Stomach smooth muscle (tissue), 2 donors: ENCODE measurements around the gene SMURF2.

ENCODE experiments used
- H3K27ac ChIP-seq: one replicate; pipeline ENCODE4 v1.7.0; 2013; ENCODE audit warnings: mild to moderate bottlenecking, low read length, inconsistent platforms
- H3K27me3 ChIP-seq, 2 donors: one replicate each; pipeline ENCODE4 v1.7.0; 2013; ENCODE audit warnings: low read length in 2 of 2; ENCODE audit not compliant: insufficient read depth in 2 of 2, control insufficient read depth in 1 of 2
- H3K36me3 ChIP-seq, 2 donors: one replicate each; pipeline ENCODE4 v1.7.0; 2013; ENCODE audit warnings: low read length in 2 of 2; ENCODE audit not compliant: control insufficient read depth in 2 of 2, insufficient read depth in 2 of 2
- H3K4me1 ChIP-seq: one replicate; pipeline ENCODE4 v1.7.0; 2013; ENCODE audit warnings: low read length; ENCODE audit not compliant: control insufficient read depth, insufficient read depth
- H3K4me3 ChIP-seq, 2 donors: one replicate each; pipeline ENCODE4 v1.7.0; 2013; ENCODE audit warnings: low read length in 2 of 2
- H3K9ac ChIP-seq, 2 donors: one replicate each; pipeline ENCODE4 v1.7.0; 2013; ENCODE audit warnings: low read length in 2 of 2, mild to moderate bottlenecking in 1 of 2
- H3K9me3 ChIP-seq, 2 donors: one replicate each; pipeline ENCODE4 v1.7.0; 2013; ENCODE audit warnings: low read length in 2 of 2; ENCODE audit not compliant: control insufficient read depth in 2 of 2
- donor health status: healthy.
- donor health status: Pancreatic carcinoma.

The SMURF2 gene

GRCh38 chr17:64571746-64572145 is 90.4 kb downstream of the SMURF2 start:
- Histone ChIP-seq H3K36me3 (peaks cover 9 to 16% of the 10 kb centered on the region in 2 donors), H3K27ac (peak overlapping the region; percentile 31), H3K4me3 (no peak overlapping the region), H3K4me1 (peaks cover 5% of the 10 kb centered on the region), H3K9me3 (no peaks in the 10 kb centered on the region), H3K27me3 (no peaks in the 10 kb centered on the region), H3K9ac (no peak overlapping the region)

DNA sequence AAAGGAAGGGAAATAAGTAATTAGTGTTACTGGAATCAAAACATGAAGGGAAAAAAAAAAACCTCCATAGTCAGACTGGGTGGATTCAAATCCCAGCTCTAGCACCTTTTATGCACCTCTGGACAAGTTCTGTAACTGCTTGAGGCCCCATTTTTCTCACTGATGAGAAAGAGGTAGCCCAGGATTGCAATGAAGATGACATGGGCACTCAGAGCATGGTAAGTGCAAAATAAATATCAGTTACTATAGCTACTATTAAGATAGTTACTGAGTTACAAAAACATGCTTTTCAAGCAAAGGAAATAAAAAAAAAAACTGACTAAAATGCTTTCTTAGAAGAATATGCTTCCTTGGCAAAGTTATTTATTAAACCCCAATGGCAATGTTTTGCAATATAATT is 96.5 kb downstream of the SMURF2 start:
- Histone ChIP-seq H3K27ac (no peak overlapping the region), H3K36me3 (peaks cover 10 to 11% of the 10 kb centered on the region in 2 donors), H3K4me1 (no peaks in the 10 kb centered on the region), H3K27me3 (no peaks in the 10 kb centered on the region), H3K9ac (no peak overlapping the region), H3K4me3 (no peak overlapping the region), H3K9me3 (no peaks in the 10 kb centered on the region)

- no peak overlapping the region for H3K27ac ChIP-seq
- H3K4me3 ChIP-seq: no peak overlapping the region
- H3K36me3 ChIP-seq: peaks cover 9 to 12% of the 10 kb centered on the region in 2 donors
- no peak overlapping the region for H3K9ac ChIP-seq
- no peaks in the 10 kb centered on the region for H3K4me1 ChIP-seq
- H3K9me3 ChIP-seq: no peaks in the 10 kb centered on the region
- no peaks in the 10 kb centered on the region for H3K27me3 ChIP-seq
Measured at GRCh38 chr17:64564098-64564497, 98.0 kb downstream of the SMURF2 start.

- no peaks in the 10 kb centered on the region for H3K9me3 ChIP-seq
Measured at GRCh38 chr17:64555281-64555680, 106.8 kb downstream of the SMURF2 start.

DNA sequence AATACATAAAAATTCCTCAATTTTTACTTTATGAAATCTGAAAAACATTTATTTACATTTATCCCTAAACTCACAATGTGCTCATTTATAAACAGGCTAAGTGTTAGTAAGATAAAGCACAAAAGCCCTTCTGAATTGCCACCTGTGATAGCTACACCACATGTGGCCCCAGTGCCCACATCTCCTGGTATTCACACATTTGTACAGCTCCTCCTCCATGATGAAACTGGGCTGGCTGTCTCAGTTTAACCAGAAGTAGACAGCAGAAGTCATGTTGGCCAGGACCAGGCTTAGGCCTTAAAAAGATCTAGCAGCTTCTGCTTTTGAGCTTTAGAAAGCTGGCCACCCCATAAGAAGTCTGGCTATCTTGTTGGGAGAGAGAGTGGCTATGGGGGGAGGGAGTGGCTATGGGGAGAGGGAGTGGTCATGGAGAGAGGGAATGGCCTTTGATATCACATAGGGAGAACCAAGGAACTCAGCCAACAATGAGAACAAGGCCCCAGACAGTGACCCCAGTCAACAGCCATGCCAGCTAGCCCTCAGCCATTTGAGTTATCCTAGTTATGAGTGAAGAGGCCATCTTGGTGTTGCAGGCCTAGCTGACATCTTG is 108.0 kb downstream of the SMURF2 start:
- Histone ChIP-seq H3K4me1 (no peaks in the 10 kb centered on the region), H3K9me3 (no peaks in the 10 kb centered on the region), H3K27me3 (no peaks in the 10 kb centered on the region), H3K36me3 (peaks cover 11 to 25% of the 10 kb centered on the region in 2 donors), H3K9ac (no peak overlapping the region), H3K27ac (no peak overlapping the region), H3K4me3 (no peak overlapping the region)

More at GRCh38 chr17:64555281-64555680, 106.8 kb downstream of the SMURF2 start:
- H3K4me3 ChIP-seq: no peak overlapping the region
- H3K4me1 ChIP-seq: no peaks in the 10 kb centered on the region
- no peak overlapping the region for H3K27ac ChIP-seq
- H3K27me3 ChIP-seq: no peaks in the 10 kb centered on the region
- H3K9ac ChIP-seq: no peak overlapping the region
- peaks cover 13 to 27% of the 10 kb centered on the region in 2 donors for H3K36me3 ChIP-seq

- H3K4me3 ChIP-seq: no peak overlapping the region
- no peaks in the 10 kb centered on the region for H3K9me3 ChIP-seq
- peaks cover 22 to 30% of the 10 kb centered on the region in 2 donors for H3K36me3 ChIP-seq
- H3K4me1 ChIP-seq: no peaks in the 10 kb centered on the region
- H3K27me3 ChIP-seq: no peaks in the 10 kb centered on the region
- no peak overlapping the region for H3K27ac ChIP-seq
- no peak overlapping the region for H3K9ac ChIP-seq
Measured at GRCh38 chr17:64551461-64551860, 110.6 kb downstream of the SMURF2 start.

- Histone ChIP-seq H3K36me3 (peaks cover 19 to 20% of the 10 kb centered on the region in 2 donors), H3K9me3 (no peaks in the 10 kb centered on the region), H3K27ac (no peak overlapping the region), H3K9ac (no peak overlapping the region), H3K4me1 (no peaks in the 10 kb centered on the region), H3K27me3 (no peaks in the 10 kb centered on the region), H3K4me3 (no peak overlapping the region)
Measured at GRCh38 chr17:64547319-64547718, 114.8 kb downstream of the SMURF2 start.

DNA sequence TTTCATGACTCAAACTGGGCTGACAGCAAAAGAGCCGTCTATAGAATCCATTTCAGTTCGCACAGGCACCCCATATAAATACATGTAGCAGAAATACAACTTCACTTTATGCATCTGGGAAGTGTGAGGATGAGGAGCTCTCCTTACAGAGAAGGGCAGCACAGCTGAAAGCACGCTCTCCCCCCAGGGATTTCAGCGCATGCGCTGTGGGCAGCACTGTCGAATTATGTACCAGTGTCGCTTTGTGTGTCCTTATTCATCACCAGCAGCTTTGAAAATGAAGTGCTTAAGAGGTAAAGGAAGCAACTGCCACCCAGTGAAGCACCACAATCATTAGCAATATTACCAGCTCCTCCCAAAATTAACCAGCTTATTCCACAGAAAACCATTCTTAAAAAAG is 115.4 kb downstream of the SMURF2 start:
- H3K27ac ChIP-seq: no peak overlapping the region
- no peak overlapping the region for H3K4me3 ChIP-seq
- peaks cover 22% of the 10 kb centered on the region in 2 donors for H3K36me3 ChIP-seq
- no peaks in the 10 kb centered on the region for H3K27me3 ChIP-seq
- H3K9ac ChIP-seq: no peak overlapping the region
- no peaks in the 10 kb centered on the region for H3K4me1 ChIP-seq
- H3K9me3 ChIP-seq: no peaks in the 10 kb centered on the region

DNA sequence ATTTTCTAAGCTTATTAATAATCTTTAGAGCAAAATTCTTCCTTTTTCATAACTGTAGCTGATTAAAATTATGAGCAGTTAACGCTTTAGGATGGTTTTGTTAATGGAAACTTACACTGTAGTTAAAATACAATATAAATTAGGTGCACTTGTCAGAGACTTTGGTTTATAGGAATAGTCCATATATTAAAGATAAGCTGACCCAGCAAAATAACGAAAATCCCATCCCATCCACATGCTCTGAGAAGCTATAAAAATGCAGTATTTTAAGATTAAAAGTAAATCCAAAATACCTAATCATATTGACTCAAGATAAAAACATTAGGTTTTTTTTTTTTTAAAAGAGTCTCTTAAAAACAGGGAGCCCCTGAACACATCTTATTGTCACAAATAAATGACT is 117.4 kb downstream of the SMURF2 start:
- Histone ChIP-seq H3K9ac (no peak overlapping the region), H3K9me3 (no peaks in the 10 kb centered on the region), H3K27ac (no peak overlapping the region), H3K4me1 (no peaks in the 10 kb centered on the region), H3K36me3 (peaks cover 25 to 29% of the 10 kb centered on the region in 2 donors), H3K4me3 (no peak overlapping the region), H3K27me3 (no peaks in the 10 kb centered on the region)

- Histone ChIP-seq H3K36me3 (peaks cover 30 to 33% of the 10 kb centered on the region in 2 donors), H3K9me3 (no peaks in the 10 kb centered on the region), H3K4me3 (no peak overlapping the region), H3K9ac (no peak overlapping the region), H3K27me3 (no peaks in the 10 kb centered on the region), H3K4me1 (no peaks in the 10 kb centered on the region), H3K27ac (no peak overlapping the region)
Measured at GRCh38 chr17:64540118-64540776, 121.9 kb downstream of the SMURF2 start.

DNA sequence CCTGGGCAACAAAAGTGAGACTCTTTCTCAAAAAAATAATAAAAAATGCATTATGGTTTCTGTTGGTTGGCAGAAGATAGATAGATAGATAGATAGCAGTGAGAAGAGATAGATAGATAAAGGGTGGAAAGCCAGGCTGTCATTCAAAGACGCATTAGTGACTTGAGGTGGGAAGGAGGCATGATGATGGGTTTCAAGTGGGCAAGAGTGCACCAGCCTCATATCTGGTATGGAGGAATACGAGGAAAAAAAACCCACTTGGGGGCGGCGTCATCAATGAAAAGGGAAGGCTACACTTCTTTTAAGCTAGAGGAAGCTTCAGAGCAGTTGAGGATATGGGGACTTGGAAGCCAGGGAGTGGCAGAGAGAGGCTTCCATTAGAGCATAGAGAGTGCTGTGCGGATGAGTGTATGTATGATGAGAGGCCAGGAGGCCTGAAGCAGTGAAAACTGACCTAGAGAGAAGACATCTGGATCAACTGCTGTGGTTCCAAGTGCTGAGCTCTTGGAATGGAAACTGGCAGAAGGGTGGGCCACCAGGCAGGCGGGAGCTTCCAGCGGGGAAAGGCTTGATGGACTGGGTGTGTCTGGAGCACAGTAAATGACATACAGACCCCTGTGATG is 123.5 kb downstream of the SMURF2 start:
- H3K27ac ChIP-seq: peak overlapping the region; percentile 24
- peaks cover 42 to 43% of the 10 kb centered on the region in 2 donors for H3K36me3 ChIP-seq
- H3K9ac ChIP-seq: no peak overlapping the region
- no peaks in the 10 kb centered on the region for H3K9me3 ChIP-seq
- no peaks in the 10 kb centered on the region for H3K4me1 ChIP-seq
- no peak overlapping the region for H3K4me3 ChIP-seq
- H3K27me3 ChIP-seq: no peaks in the 10 kb centered on the region
